Measurements from ENCODE around the gene GJB5.

GJB5 gene

DNA sequence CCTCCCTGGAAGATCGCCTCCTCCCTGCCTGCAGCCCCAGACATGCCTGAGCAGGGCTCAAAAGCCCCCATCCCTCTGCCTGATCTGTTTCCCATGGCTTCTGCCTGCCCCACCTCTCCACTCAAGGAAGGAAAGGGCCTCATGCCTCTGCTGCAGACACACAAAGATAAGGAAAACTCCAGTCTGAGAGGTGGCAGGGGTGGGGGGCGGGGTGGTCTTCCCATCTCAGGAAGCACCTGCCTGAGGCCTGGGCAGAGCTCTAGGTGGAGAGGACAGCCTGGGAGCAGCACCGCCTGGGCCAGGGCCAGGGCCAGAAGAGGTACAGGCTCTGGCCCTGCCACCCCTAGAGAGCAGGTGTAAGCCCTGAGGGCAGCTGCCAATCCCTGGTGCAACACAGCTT, 22.1 kb downstream of the GJB5 start:
- no peak for DNase-seq (ENCODE audit: low read depth)

- no peak for DNase-seq (ENCODE audit: low read depth)
Measured at GRCh38 chr1:34777519-34778321, 22.9 kb downstream of the GJB5 start.

DNA sequence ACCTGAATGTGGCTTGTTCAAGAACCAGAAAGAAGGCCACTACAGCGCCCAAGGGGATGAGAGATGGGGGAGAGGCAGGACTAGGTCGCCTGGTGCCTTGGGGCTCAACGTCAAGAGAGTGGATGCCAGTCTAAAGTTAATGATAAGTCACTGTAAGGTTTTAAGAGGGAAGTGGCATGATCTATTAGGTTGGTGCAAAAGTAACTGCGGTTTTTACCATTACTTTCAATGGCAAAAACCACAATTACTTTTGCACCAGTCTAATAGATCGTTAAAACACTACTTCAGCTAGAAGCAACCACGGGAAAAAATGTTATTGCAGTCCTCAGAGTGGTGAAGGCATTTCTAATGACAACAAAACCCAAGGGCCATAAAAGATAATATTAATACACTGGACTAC, 23.5 kb downstream of the GJB5 start:
- no peak for DNase-seq (ENCODE audit: low read depth)

GRCh38 chr1:34779005-34779404, 24.2 kb downstream of the GJB5 start:
- DNase-seq (ENCODE audit: low read depth), result no peak

GRCh38 chr1:34779526-34779925, 24.7 kb downstream of the GJB5 start:
- DNase-seq (ENCODE audit: low read depth), result no peak

DNA sequence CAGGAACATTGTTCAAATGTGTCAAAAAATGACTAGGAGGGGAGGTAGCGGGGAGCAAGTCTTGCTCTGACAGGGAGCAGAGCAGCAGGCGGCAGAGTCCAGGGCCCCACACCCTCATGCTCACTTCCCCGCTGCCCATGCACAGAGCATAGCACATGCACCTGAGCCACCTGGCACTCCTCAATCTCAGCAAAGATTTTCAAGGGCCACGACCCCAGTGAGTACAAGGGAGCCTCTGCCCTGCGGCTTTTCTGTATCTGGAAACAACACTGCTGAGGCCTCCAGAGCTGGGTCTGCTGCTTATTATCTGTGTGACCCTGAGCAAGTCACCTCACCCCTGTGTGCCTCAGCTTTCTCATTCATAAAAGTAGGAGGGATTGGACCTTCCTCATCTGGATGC, 25.1 kb downstream of the GJB5 start:
- DNase-seq (ENCODE audit: low read depth), result no peak

GRCh38 chr1:34780528-34780927, 25.7 kb downstream of the GJB5 start:
- no peak for DNase-seq (ENCODE audit: low read depth)

DNA sequence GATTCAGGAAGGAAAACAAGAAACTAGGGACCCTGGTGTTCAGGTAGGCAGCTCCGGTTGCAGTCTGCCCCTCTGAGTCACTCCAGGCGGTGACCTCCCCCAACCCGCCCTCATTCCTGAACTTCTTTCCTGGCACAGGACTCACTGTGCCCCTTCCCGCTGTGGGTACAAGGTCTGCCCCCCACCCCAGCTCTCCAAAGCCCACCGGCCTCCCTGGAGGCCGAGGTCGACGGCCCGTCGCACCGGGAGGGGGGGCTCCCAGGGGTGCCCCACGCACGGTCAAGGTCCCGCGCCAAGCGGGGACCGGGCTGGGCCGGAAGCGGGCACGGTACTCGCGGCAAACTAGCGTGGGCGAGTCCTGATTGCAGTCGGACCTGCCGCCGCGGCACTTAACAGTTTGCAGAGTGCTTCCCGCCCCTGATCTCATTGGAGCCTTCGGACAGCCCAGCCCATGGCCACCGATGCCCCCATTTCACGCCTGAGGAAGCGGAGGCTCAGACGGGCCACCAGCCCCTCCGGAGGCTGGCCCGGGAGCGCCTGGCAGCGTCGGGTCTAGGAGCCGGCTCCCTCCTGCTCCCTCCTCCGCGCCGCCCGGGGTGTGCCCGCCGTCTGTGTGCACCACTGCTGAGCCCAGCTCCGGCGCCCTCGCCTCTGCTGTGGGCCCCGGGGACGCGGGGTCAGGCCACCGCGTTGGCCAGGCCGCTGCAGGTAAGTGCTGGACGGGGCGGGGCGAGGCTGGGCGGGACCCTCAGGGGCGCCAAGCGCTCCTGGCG, 26.4 kb downstream of the GJB5 start, which contains the start of gene GJB3:
TSS of gene GJB3 (plus strand) at position 144 of the 773 bp plus-strand sequence. CDS start 3,549 bp downstream, outside the sequence.
- no peak for DNase-seq (ENCODE audit: low read depth)

- no peak for DNase-seq (ENCODE audit: low read depth)
Measured at GRCh38 chr1:34781844-34782391, 27.1 kb downstream of the GJB5 start.

GRCh38 chr1:34784751-34785221, 29.9 kb downstream of the GJB5 start:
- no peak for DNase-seq (ENCODE audit: low read depth)

GRCh38 chr1:34785231-34785874, 30.5 kb downstream of the GJB5 start:
- no peak for DNase-seq (ENCODE audit: low read depth)

GRCh38 chr1:34785875-34786470, 31.1 kb downstream of the GJB5 start:
- DNase-seq (ENCODE audit: low read depth), result no peak

DNA sequence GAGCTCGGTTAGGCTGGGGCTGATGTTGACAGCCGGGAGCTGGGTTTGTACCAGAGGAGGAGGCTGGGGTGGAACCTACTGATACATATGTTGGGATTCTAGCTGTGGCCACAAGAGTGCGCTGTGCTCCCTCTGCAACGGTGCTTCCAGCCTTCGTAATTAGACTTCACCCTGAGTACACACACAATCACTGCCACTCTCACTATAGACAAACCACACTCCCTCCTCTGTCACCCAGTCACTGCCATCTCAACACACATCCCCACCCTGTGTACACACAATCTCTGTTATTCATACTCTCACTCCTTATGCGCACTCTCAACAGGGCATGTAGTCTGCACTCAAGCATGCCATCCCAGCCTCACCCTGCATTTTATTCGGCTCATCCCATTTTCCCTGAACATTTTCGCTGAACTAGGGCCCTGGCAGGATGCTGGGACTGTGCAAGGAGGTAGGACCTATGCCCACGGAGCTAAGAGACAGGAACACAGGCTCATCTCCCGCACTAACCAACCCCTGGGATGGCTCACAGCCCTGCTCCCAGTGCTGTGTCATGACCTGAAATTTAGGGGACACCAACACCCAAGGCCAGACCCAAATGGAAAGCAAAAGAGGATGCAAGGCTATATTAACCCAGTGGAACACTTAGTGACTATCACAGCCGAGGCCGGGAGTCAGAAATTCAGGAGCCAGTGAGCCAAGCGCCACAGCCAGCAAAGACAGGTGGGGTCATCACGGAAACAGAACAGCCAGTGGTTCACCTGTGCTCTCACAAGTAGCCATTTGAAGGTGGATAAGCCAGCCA, 31.9 kb downstream of the GJB5 start:
- peak; percentile 20 for DNase-seq (ENCODE audit: low read depth)

GRCh38 chr1:34787461-34788420, 32.9 kb downstream of the GJB5 start:
- no peak for DNase-seq (ENCODE audit: low read depth)

DNA sequence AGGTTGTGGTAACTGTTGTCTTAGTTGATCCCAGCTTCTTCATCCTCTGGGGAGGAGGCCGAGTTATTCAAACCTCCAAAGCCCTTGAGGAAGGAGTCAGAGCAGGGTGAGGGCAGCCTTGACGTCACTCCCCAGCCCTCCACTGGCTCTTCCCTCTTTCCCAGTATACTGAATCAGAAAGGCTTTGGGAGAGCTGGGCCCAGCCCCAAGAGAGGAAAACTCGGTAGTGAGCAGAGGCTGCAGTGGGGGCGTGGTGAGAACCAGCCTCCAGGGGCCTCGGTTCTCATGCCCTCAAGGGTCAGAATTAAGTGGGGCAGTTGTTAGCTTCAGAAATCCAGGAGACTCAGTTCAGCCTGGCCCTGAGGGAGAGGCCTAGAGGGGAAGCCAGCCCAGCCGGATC, 36.1 kb downstream of the GJB5 start:
- DNase-seq (ENCODE audit: low read depth), result no peak

DNA sequence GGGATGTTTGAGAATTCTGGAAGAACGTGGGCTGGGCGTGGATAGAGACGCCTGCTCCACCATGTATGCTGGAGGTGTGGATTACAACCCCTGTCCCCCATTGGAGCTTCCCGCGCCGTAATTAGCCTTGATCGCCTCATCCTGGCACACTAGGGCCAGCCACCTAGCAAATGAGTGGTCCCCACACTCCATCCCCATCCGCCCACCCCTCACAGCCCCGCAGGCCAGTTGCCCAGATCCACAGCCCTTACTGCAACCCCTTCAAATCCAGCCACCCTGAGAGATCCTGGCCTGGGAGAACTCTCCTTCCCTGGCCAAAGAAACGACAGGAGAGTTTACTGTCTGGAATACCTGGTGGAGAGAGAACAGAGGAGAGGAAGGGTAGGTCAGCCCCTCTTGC, 37.6 kb downstream of the GJB5 start:
- no peak for DNase-seq (ENCODE audit: low read depth)

DNA sequence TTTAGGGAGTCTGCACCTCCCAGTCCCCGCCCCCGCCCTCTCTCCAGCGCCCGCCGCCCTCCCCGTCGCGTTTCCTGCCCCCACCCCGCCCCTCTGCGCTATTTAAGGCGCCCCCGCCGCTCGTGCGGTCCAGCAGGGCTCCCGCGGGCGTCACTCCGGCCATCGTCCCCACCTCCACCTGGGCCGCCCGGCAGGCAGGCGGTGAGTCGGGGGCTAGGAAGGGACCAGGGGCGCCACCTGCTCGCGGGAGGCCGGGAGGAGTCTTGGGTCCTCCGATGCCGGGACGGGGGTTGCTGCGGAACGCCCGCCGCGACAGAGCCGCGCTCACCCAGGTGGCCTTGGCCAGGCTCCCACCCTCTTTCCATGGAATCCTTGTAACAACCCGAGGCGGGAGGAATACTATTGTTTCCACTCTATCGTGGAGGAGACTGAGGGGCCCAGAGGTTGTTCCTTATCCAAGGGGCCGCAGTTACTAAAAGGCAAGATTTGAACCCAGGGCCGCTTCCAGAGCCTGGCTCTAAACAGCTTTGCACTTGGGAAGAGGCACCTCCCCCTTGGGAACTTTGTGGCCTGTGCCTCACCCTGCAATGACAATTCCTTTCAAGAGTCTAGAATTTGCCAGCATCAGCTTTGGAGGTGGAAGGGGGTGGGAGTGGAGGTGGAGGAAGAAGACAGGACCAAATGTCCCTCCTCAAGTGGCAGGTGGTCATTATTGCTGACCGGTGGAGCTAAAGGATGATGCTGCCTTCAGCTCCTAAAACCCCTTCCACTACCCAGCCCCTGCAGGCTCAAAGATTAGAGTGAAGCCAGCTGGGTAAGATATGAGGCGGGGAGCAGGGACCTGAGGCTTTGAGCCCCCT, 38.3 kb downstream of the GJB5 start, which contains the start of gene GJA4:
TSS of gene GJA4 (plus strand) at position 132 of the 860 bp plus-strand sequence. CDS start 1,215 bp downstream, outside the sequence.
- DNase-seq (ENCODE audit: low read depth), result no peak

DNA sequence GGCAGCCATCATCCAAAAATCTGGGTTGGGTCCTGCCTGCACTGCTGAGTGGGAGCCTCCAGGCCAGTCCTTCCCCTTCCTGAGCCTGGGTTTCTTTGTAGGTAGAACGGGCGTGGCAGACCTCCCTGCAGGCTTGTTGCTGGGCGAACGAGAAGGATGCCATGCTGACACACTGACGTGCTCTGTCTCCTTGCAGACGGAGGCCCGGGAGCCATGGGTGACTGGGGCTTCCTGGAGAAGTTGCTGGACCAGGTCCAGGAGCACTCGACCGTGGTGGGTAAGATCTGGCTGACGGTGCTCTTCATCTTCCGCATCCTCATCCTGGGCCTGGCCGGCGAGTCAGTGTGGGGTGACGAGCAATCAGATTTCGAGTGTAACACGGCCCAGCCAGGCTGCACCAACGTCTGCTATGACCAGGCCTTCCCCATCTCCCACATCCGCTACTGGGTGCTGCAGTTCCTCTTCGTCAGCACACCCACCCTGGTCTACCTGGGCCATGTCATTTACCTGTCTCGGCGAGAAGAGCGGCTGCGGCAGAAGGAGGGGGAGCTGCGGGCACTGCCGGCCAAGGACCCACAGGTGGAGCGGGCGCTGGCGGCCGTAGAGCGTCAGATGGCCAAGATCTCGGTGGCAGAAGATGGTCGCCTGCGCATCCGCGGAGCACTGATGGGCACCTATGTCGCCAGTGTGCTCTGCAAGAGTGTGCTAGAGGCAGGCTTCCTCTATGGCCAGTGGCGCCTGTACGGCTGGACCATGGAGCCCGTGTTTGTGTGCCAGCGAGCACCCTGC, 39.3 kb downstream of the GJB5 start:
- no peak for DNase-seq (ENCODE audit: low read depth)

All from stimulated activated CD8-positive, alpha-beta memory T cell treated with anti-CD3 and anti-CD28 coated beads, Interleukin-12 subunit alpha, Interleukin-12 subunit beta, amount 100 ng/mL, for 1 hour (primary cell).